HepG2 (cell line): ENCODE data around the gene TSPAN32.

ENCODE experiments used
- DNMT3B ChIP-seq: conservative IDR thresholded peaks from 2 replicates; pipeline ENCODE4 v1.6.1; 2016; ENCODE audit warnings: missing biosample characterization, control low read depth
- TF ChIP-seq, protein P1 (sequence below): sonication (generic); formaldehyde crosslinking; IDR thresholded peaks from 2 replicates; pipeline ENCODE4 v1.9.0; 2021; ENCODE audit warnings: missing genetic modification reagents, borderline replicate concordance

DNA sequence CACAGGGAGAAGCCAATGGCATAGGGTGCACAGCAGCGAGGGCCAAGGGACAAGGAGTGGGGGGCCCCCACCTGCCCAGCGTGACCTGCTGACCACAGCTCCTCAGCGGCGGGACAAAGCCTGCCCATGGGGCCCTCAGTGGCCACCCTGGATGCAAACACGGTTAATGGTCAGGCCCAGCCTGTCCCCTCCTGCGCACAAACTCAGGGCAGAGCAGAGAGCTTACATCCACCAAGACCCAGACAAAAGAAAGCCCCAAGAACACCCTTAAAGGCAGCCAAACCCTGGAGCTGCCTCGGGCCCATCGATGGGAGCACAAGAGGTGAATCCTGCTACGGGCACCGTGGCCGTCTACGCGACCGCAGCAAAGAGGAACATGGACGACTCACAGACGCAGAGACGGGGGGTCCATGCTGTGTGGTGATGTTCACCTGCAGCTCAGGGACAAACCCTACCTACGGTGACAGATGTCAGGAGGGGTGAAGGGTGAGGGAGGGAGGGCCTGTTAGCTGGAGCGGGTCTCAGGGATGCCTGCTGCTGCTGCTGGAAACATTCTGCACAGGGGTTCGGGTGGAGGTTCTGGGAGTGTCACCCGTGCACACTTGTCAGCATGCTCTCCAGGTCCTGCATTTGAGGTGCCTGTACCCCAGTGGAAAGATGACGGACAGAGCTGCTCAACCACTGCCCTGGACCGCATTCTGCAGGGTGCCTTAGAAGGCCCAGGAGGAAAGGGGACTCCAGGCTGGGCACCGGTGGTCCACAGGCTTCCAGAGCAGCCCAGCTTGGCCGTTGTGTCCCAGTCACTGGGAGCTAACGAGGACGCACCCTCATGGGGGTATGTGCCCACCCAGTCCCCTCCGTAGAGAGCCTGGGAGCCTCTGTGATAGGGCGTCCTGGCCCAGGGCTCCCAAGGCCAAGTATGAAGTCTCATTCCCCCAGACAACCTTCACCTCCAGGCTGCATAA lies 43.0 kb upstream of the TSPAN32 start:
- TF ChIP-seq, protein P1, sequence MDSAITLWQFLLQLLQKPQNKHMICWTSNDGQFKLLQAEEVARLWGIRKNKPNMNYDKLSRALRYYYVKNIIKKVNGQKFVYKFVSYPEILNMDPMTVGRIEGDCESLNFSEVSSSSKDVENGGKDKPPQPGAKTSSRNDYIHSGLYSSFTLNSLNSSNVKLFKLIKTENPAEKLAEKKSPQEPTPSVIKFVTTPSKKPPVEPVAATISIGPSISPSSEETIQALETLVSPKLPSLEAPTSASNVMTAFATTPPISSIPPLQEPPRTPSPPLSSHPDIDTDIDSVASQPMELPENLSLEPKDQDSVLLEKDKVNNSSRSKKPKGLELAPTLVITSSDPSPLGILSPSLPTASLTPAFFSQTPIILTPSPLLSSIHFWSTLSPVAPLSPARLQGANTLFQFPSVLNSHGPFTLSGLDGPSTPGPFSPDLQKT = no peak
- TF ChIP-seq DNMT3B (CRISPR knock-in tag) = no peak
